ENCODE measurements around the gene ARFGAP1.

ARFGAP1 gene

DNA sequence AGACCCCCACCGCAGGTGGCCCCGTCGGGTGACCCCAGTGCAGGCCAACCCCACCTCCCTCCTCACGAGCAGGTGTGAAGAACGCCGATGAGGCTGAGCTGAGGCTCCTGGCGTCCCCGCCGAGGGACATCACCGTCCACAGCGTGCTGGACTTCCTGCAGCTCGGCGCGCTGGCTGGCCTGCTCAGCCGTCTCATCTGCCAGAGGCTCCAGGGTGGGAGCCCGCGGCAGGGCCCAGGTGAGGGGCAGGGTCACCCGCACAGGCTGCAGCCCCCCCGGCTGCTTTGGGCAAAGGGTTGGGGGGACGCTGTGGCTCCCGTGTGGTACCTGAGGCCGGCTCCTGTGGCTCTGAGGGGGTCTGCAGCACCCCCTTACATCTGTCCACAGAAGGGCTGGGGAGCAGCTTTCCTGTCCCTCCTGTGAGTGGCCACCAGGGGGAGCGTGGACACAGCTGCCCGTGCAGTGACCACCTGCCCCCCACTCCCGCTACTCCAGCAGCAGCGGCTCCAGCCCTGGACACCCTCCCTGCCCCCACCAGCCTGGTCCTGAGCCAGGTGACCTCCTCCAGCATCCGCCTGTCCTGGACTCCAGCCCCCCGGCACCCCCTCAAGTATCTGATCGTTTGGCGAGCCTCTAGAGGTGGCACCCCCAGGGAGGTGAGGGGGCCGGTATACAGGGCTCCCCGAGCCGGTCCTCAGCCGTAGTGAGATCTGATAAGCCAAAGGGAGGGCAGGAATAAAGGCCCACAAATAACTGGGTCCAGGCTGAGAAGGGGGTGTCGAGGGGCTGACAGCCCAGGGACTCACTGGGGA, 36.9 kb downstream of the ARFGAP1 start:
- DNase-seq (ENCODE audit: low spot score) = peak; percentile 88

DNA sequence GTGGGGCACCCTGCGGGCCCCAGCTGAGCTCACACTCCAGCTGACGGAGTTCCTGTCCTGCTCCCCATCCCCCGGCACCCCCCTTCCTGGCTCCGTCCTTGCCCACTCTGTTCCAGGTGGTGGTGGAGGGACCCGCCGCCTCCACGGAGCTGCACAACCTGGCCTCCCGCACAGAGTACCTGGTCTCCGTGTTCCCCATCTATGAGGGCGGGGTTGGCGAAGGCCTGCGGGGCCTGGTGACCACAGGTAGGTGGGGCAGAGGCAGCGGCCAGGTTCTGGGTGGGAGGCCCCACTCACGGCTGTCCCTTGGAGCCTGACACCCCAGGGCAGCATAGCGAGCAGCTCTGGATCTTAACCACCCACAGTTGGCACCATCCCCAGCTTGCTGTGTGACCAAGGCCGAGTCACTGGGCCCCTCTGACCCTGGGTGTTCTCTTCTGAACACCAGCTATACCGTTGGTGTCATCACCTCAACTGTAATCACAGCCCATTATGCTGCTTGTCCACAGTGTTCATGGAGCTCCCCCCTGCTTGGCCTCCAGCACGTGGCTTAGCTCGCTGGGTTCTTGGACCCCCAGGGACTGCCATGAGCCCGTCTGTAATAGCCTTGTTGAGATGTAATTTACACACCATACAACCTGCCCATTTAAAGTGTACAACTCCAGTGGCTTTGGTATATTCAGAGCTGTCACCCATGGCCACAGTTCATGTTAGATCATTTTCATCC, 37.8 kb downstream of the ARFGAP1 start:
- DNase-seq (ENCODE audit: low spot score) = no peak

DNA sequence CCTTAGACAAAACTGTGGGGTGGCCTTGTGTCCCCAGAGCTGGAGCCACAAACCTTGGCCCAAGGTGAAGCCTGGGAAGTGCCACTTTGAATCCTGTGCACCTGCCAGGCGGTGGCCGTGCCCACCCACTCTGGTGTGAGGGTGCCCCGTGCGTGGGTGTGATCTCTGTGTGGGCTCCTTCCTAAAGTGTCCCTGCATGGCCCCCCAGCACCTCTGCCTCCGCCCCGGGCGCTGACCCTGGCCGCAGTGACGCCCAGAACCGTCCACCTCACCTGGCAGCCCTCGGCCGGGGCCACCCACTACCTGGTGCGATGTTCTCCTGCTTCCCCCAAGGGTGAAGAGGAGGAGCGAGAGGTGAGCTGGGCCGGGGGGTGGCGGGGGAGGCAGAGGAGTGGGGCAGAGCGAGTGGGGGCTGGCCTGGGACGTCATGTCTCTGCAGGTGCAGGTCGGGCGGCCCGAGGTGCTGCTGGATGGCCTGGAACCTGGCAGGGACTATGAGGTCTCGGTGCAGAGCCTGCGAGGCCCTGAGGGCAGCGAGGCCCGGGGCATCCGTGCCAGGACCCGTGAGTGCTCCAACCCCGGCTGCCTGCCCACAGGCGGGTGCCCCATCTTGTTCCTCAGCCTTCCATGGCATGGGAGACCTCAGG, 38.7 kb downstream of the ARFGAP1 start:
- DNase-seq (ENCODE audit: low spot score) = no peak

DNA sequence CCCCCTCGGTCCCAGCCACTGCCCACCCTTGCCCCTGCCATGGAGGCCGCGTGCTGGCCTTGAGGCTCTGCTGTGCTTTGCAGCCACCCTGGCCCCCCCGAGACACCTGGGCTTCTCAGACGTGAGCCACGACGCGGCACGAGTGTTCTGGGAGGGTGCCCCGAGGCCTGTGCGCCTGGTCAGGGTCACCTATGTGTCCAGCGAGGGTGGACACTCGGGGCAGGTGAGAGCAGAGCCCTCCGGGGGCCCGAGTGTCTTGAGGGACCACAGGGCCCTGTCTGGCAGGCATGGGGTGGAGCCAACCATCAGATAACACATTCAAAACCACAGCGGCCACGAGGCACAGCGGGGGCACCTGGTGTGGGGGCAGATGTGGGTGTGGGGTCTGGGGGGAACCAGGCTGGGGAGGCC, 39.2 kb downstream of the ARFGAP1 start:
- DNase-seq (ENCODE audit: low spot score) = no peak

DNA sequence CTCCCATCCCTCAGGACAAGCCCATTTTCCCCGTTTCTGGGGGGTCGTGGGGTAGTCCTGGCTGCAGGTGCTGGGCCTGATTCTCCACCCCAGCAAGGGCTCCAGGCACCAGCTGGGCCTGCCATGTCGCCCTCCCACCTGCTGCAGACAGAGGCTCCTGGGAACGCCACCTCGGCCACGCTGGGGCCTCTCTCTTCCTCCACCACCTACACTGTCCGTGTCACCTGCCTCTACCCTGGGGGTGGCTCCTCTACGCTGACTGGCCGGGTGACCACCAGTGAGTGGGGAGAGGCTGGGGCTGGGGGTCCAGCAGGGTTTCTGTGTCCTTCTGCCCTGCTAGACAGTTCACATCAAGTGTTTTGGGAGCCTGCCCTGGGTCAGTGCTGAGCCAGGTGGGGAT, 39.7 kb downstream of the ARFGAP1 start:
- DNase-seq (ENCODE audit: low spot score) = no peak

DNA sequence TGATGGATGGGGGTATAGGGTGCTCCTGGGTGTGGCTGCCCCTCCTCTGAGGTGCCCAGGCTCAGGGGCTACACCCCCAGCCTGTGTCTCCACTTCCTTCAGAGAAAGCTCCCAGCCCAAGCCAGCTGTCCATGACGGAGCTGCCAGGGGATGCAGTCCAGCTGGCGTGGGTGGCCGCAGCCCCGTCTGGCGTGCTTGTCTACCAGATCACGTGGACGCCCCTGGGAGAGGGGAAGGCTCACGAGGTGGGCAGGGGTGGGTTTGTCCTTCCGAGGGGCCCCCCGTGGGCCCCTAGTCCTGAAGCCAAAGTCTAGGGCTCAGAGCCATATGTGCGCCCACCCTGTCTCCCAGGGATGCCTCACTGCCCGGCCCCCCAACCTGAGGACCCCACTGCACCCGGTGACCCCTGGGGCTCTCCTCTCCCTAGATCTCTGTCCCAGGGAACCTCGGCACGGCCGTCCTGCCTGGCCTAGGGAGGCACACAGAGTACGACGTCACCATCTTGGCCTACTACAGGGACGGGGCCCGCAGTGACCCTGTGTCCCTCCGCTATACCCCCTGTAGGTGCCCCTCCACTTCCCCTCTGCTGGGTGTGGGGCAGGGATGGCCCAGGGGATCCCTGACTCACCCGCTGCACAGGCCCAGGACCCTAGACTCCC, 40.2 kb downstream of the ARFGAP1 start:
- no peak for DNase-seq (ENCODE audit: low spot score)

DNA sequence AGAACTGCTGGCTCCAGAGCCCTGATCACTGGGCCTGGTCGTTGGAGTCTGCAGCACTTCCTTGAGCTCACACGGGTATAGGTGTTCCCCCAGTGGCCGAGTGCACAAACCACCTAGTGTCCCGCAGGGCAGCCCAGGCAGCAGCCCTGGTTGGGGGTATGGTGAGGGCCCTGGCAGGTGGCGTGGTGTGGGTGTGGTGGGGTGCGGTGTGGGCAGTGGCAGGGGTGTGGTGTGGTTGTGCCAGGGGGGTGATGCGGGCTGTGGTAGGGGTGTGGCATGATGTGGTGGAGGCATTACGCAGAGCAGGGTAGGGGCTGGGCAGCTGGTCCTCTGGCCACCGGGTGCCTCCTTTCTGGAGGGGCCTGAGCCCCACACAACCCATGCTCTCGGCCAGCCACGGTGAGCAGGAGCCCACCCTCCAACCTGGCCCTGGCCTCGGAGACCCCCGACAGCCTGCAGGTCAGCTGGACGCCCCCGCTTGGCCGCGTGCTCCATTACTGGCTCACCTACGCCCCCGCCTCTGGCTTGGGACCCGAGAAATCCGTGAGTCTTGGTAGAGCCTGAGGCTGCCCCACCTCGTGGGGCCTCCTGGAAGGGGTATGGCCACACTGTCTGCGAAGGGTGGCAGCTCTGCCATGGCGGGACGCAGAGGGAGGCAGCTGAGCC, 40.9 kb downstream of the ARFGAP1 start:
- DNase-seq (ENCODE audit: low spot score) = no peak

DNA sequence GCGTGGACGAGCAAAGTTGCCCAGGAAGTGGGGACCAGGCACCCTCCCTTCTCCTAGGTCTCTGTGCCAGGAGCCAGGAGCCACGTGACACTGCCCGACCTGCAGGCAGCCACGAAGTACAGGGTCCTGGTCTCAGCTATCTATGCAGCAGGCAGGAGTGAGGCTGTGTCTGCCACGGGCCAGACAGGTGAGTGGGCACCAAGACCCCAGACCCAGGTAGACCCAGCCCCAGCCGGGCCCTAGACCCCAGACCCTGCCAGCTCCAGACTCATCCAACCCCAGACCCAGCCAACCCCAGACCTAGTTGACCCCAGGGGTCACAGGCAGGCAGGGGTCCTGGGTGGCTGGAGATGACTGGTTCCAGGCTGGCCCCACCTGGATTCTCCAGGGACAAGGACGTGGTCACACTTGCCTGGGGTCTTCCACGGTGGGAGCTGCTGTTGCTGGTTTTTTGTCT, 41.4 kb downstream of the ARFGAP1 start:
- no peak for DNase-seq (ENCODE audit: low spot score)

DNA sequence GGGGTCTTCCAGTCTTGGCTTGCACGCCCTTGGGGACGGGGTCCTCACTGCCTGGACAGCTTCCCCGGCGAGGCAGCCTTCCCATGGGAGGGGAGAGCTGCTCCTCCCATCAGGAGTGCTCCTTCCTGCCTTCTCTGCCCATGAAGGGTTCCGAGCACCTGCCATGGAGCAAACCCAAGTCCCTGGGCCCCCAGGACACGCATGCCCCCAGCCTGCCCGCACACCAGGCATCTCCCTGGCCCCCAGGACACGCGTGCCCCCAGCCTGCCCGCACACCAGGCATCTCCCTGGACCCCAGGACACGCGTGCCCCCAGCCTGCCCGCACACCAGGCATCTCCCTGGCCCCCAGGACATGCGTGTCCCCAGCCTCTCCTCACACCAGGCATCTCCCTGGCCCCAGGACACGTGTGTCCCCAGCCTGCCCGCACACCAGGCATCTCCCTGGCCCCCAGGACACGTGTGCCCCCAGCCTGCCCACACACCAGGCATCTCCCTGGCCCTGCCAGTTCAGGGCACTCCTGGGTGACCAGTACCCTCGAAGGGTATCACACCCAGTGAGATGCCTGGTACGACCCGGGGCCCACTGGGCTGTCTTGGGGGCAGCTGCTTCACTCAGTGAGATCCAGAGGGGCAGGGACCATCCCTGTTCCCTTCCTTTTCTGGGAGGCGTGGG, 42.1 kb downstream of the ARFGAP1 start:
- DNase-seq (ENCODE audit: low spot score) = no peak

DNA sequence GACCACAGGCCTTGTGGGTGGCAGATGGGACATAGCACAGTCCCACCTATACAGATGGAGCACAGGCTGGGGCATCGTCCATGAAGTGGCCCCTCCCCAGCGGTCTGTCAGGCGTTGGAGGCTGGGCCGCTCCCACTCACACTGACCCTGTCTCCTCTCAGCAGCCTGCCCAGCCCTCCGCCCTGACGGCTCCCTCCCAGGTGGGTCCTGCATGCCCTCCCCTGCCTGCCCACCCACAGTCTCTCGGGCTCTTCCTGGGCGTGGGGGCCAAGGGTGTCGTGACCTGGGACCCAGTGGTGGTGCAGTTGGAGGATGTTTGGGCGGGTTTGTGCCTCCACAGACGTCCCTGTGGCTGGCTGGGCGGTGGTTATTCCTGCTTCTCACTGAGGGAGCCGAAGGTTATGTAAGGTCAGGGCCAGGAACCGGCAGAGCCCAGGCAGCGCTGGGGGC, 42.7 kb downstream of the ARFGAP1 start:
- DNase-seq (ENCODE audit: low spot score) = no peak

DNA sequence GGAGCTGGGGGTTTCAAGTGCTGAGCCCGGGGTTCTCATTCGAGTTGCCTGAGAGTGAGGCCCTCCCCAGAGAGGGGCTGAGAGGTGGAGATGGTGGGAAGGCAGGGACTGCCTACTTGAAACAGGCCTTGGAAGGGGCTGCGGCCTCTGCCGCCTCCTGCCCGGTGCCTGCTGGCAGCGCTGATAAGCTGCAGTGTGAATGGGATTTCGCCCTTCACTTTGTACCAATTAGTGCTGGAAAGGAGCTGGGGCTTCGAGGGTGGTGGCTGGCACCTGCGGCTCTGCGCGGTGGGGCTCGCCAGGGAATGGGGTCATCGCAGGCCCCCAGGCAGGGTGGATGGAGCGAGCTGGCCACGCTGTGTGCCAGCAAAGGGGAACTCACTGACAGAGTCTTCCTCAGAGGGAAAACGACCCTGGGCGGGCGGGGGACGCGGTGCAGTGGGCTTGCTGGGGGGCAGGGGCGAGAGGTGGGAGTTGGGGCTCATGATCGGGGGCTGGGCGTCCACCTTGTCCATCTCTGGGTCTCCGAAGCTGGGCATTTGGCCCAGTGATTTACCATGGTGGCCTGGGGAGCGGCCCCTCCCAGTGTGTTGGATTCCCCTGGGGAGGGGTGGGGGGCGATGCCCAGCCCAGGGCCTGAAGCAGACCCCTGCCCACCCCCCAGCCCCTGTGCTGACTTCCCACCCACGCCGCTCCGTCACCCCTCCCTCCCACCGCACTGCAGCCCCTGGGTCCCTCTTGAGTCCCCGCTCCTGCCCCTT, 43.3 kb downstream of the ARFGAP1 start:
- no peak for DNase-seq (ENCODE audit: low spot score)

DNA sequence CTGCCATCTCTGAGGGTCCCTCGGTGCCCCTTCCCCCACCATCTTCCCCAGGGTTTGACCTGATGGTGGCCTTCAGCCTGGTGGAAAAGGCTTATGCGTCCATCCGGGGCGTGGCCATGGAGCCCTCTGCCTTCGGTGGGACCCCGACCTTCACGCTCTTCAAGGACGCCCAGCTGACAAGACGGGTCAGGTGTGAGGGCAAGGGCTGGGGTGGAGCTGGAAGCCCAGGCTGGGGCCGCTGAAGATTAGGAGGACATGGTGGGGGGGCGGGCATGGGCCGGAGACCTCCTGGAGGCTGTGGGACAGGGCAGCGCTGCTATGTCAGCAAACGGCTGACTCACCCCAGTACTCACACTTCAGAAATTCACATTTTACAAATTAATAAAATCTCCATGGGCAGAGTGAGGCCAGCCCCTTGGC, 43.9 kb downstream of the ARFGAP1 start:
- DNase-seq (ENCODE audit: low spot score) = no peak

DNA sequence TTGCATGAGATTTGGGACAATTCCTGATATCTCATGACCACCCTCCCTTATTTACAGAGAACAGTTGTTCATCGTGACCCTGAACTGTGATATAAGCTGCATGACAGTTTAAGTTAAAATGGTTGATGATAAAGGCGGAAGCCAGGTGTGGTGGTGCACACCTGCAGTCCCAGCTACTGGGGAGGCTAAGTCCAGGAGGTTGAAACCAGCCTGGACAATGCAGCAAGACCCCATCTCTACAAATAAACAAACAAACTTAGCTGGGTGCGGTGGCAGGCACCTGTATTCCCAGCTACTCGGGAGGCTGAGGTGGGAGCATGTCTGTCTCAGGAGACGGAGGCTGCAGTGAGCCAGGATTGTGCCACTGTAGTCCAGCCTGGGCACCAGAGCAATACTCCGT, 44.4 kb downstream of the ARFGAP1 start:
- DNase-seq (ENCODE audit: low spot score) = no peak

DNA sequence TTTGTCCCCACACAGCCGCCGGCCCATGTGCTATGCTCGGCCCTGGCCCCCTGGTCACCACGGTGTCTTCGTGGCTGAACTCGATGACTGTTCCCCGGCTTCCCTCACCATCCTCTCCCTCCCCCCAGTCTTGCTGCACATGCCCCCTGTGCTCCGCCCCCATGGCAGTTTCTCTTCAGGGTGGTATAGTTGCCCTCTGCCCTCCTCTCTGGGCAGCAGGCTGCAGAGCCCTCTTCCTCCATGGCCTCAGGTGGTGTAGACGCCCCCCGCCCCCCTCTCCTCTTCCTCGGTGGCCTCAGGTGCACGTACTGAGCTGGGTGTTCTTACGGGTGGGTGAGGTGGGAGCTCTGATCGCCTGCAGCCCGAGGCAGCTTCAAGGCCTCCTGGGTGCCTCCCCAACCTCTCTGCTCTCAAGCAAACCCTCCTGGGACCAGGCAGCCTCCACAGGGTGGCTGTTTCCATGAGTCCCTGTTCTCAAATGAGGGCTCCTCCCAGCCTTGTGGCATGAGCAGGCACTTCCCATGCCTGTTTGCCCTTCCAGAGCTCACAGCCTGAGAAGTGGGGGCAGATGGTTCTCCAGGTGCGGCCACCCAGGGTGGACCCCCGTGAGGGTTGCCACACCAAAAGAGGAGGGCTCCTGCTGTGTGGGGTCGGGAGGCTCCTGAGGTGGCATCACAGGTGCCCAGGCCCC, 45.1 kb downstream of the ARFGAP1 start:
- DNase-seq (ENCODE audit: low spot score) = no peak

DNA sequence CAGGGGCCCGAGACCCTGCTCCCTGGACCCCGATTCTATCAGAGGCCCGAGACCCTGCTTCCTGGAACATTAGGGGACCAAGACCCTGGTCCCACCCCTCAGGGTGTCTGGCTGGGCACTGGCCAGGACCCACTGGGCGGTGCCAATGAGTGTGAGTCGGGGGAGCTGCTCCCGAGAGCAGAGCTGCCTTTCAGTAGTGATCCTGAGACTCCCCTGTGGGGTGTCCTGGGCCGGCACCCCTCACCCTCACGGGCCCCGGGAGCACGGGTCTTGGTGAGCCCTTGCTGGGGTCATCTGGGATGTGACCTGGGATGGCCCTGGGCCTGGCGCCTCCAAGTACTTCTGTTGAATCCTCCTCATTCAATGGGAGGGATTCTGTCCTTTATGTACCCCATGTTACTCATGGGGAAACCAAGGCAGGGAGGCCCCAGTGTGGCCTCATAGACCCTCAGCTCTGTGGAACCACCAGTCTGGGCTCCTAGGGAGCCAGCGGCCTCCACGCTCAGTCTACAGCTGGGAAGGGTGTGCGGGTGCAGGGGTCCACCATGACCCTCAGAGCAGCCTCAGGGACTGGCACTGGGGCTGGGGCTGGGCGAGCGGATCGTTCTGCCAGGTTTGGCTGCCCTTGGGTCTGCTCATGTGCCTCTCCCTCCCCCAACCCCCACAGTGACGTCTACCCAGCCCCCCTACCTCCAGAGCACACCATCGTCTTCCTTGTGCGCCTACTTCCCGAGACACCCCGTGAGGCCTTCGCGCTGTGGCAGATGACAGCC, 46.0 kb downstream of the ARFGAP1 start:
- no peak for DNase-seq (ENCODE audit: low spot score)

DNA sequence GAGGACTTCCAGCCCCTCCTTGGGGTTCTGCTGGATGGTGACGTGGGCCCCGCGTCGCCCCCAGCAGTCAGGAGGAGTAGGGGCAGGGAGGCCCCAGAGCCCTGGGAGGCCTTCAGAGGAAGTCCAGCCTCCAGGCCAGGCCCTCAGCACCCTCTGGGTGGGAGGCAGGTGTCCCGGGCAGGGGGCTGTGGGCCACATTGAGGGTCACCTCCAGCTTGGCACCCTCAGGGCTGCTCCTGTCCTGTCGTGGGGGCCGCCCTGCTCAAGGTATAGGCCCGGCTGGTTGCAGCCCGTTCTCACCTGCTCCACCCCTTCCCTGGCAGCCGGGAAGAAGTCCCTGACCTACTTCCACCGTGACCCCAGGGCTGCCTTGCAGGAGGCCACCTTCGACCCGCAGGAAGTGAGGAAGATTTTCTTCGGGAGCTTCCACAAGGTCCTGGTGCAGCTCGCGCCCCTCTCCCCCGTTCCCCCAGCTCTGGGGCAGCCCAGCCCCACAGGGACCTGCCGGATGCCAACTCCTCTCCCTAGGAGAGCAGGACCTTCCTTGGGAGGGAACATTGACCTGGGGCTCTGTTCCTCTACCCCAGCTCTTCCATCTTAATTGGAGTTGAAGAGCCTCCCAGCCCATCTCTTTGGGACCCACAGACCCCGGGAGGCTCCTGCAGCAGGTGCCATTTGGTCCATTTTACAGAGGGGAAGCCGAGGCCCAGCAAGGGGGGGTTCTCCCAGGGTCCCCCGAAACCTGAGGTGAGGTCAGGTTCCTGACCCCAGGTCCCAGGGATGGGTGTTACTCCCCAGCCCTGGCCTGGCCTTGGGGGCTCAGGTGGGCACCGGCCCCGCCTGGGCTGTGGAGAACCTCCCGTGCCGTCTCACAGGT, 46.8 kb downstream of the ARFGAP1 start:
- no peak for DNase-seq (ENCODE audit: low spot score)

DNA sequence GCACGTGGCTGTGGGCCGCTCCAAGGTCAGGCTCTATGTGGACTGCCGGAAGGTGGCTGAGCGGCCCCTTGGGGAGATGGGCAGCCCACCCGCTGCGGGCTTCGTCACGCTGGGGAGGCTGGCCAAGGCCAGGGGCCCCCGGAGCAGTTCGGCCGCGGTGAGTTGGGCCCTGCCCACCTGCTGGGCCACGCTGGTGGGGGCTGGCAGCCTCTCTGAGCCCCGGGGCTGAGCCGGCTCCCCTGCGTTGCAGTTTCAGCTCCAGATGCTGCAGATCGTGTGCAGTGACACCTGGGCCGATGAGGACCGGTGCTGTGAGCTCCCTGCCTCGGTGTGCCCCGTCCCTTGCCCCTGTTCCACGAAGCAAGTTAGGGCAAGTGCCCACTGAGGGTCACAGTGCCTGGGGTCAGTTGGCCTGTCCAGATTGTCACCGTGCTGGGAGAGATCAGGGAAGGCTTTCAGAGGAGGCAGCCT, 47.5 kb downstream of the ARFGAP1 start:
- DNase-seq (ENCODE audit: low spot score) = no peak

DNA sequence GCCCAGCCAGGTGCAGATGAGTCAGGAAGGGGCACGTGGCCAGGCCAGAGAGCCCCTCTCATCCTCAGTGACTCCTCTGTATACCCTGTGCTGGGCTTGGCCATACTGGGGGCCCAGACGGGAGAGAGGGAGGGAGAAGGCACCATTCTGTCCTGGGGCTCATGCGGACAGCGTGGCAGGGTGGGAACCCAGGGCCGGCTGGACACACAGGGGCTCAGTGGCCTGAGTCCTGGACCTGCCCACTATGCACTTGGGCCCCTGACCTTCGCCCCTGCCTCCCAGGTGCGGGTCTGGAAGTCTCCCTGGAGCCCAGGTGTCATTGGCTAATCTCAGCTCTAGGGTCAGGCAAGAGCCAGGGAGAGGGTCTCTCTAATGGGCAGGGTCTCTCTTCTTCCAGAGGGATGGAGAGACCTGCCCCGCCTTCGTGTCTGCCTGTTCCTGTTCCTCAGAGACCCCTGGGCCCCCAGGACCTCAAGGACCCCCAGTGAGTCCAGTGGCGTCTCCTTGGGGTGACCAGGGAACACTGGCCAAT, 48.1 kb downstream of the ARFGAP1 start:
- DNase-seq (ENCODE audit: low spot score) = no peak
